Endothelial cell of umbilical vein (primary cell): ENCODE measurements around the gene CAMK2D. TPM values are rescaled to one million over a fixed set of nuclear protein-coding genes. Genes with fewer than 3 reads are reported as not detected.
A peak's percentile ranks its signal among the peaks of the same experiment; 100 is the strongest.

Experiments
- BruUV-seq: library from RNA; stranded (reverse); fragments of 400-500 nt; replicated peaks from 2 replicates; lab custom pipeline; 2021; lab: Mats Ljungman, UMichigan
- CTCF ChIA-PET: fragments of 300-600, 350-600 bp; sonication (Branson Sonifier 250); formaldehyde crosslinking; loops from one replicate; lab custom pipeline; 2021; ENCODE audit warnings: antibody characterized with exemption, inconsistent platforms; lab: Charles Lee
- POLR2A ChIA-PET: fragments of 300-600, 350-600 bp; sonication (Branson Sonifier 250); formaldehyde crosslinking; loops from one replicate; lab custom pipeline; 2021; ENCODE audit warnings: antibody characterized with exemption, inconsistent platforms; lab: Charles Lee
- DNase-seq: peaks from one replicate; pipeline ENCODE4 v3.0.0-alpha.2; 2011; ENCODE audit warnings: low read depth, low spot score
- FAIRE-seq: peaks from 2 replicates; lab custom pipeline; 2011; peaks lifted over from hg19 to GRCh38; lab: Jason Lieb, UNC
- H2AFZ ChIP-seq: 2 replicates; pipeline ENCODE4 v1.6.0; 2012; ENCODE audit warnings: low read depth, low read length, control low read depth, inconsistent platforms
- H3K27ac ChIP-seq: 2 replicates; pipeline ENCODE4 v1.5.1; 2011; ENCODE audit warnings: low read depth, mild to moderate bottlenecking, control low read depth, low read length, moderate library complexity; ENCODE audit not compliant: insufficient read depth
- H3K27me3 ChIP-seq, 2 experiments: 2 replicates each; pipeline versions ENCODE4 v1.6.0 to v1.6.1; 2011; ENCODE audit warnings: low read length in 2 of 2, mixed read lengths in 1 of 2; ENCODE audit not compliant: control insufficient read depth in 2 of 2, insufficient read depth in 2 of 2
- H3K36me3 ChIP-seq, 2 experiments: 2 replicates in 1 of 2; 3 replicates in 1 of 2; pipeline ENCODE4 v1.5.1; 2011; ENCODE audit warnings: low read length in 2 of 2, mild to moderate bottlenecking in 1 of 2, moderate library complexity in 1 of 2; ENCODE audit not compliant: control insufficient read depth in 2 of 2, insufficient read depth in 2 of 2; ENCODE audit errors: extremely low read depth in 1 of 2
- H3K4me1 ChIP-seq: 3 replicates; pipeline ENCODE4 v1.5.1; 2011; ENCODE audit warnings: mild to moderate bottlenecking, low read length; ENCODE audit not compliant: control insufficient read depth, insufficient read depth; ENCODE audit errors: extremely low read depth
- H3K4me2 ChIP-seq: 2 replicates; pipeline ENCODE4 v1.6.1; 2011; ENCODE audit warnings: low read length, control low read depth, mixed read lengths; ENCODE audit not compliant: insufficient read depth
- H3K4me3 ChIP-seq, 3 experiments: fragments of 200-600 bp in 1 of 3; sonication (generic), shearing (Covaris generic) in 1 of 3; replicated peaks in 1 of 3; 2 replicates each; pipeline ENCODE4 v1.5.1; 2011 to 2016; ENCODE audit warnings: control low read depth in 3 of 3, low read length in 3 of 3, mild to moderate bottlenecking in 2 of 3, inconsistent platforms in 1 of 3, low read depth in 1 of 3, moderate library complexity in 1 of 3; ENCODE audit not compliant: insufficient read depth in 1 of 3
- H3K79me2 ChIP-seq: 2 replicates; pipeline ENCODE4 v1.6.0; 2012; ENCODE audit warnings: low read length, inconsistent platforms; ENCODE audit not compliant: control insufficient read depth, insufficient read depth
- H3K9ac ChIP-seq: replicated peaks from 2 replicates; pipeline ENCODE3; 2011; ENCODE audit warnings: low read length, control low read depth; ENCODE audit not compliant: insufficient read depth; ENCODE audit errors: extremely low read depth
- H3K9me1 ChIP-seq: replicated peaks from 3 replicates; pipeline ENCODE4 v1.6.0; 2011; ENCODE audit warnings: mild to moderate bottlenecking, low read length; ENCODE audit not compliant: control insufficient read depth, insufficient read depth; ENCODE audit errors: extremely low read depth
- H3K9me3 ChIP-seq: replicated peaks from 2 replicates; pipeline ENCODE4 v1.5.1; 2012; ENCODE audit warnings: low read length, inconsistent platforms; ENCODE audit not compliant: control insufficient read depth, insufficient read depth
- H4K20me1 ChIP-seq: replicated peaks from 2 replicates; pipeline ENCODE3; 2011; ENCODE audit warnings: mild to moderate bottlenecking, low read length; ENCODE audit not compliant: control insufficient read depth, insufficient read depth; ENCODE audit errors: extremely low read depth
- CTCF ChIP-seq, 2 donors: IDR thresholded peaks; 1 replicate in 1 of 2; 2 replicates in 1 of 2; pipeline ENCODE4 v1.5.1; 2011; ENCODE audit warnings: low read length in 2 of 2, mild to moderate bottlenecking in 2 of 2, moderate library complexity in 2 of 2, control low read depth in 1 of 2, inconsistent platforms in 1 of 2, low read depth in 1 of 2; ENCODE audit not compliant: insufficient read depth in 1 of 2; ENCODE audit errors: extremely low read depth in 1 of 2
- EZH2 ChIP-seq: IDR thresholded peaks from 2 replicates; pipeline ENCODE4 v1.6.1; 2012; ENCODE audit warnings: borderline replicate concordance, low read depth, mild to moderate bottlenecking, moderate library complexity, low read length, inconsistent platforms; ENCODE audit not compliant: severe bottlenecking
- FOS ChIP-seq: IDR thresholded peaks from 2 replicates; pipeline ENCODE4 v1.6.1; 2011; ENCODE audit warnings: mild to moderate bottlenecking, low read length, moderate library complexity, borderline replicate concordance; ENCODE audit not compliant: insufficient read depth
- GATA2 ChIP-seq: IDR thresholded peaks from 2 replicates; pipeline ENCODE4 v1.7.0; 2011; ENCODE audit warnings: low read depth, mild to moderate bottlenecking, moderate library complexity, mixed read lengths, low read length; ENCODE audit not compliant: insufficient read length, insufficient read depth
- JUN ChIP-seq: IDR thresholded peaks from 2 replicates; pipeline ENCODE4 v1.6.1; 2011; ENCODE audit warnings: borderline replicate concordance, low read depth; ENCODE audit not compliant: insufficient read length, insufficient read depth
- MAX ChIP-seq: IDR thresholded peaks from 2 replicates; pipeline ENCODE4 v1.6.1; 2011; ENCODE audit not compliant: insufficient read depth, insufficient read length
- MYC ChIP-seq: IDR thresholded peaks from one replicate; pipeline ENCODE4 v1.6.1; 2011; ENCODE audit warnings: mild to moderate bottlenecking, low read depth, low read length
- POLR2A ChIP-seq: IDR thresholded peaks from 2 replicates; pipeline ENCODE4 v1.6.1; 2012; ENCODE audit warnings: low read depth, mild to moderate bottlenecking, control low read depth, low read length
- POLR2AphosphoS5 ChIP-seq: IDR thresholded peaks from 2 replicates; pipeline ENCODE4 v1.6.1; 2012; ENCODE audit warnings: low read depth, mild to moderate bottlenecking, control low read depth, low read length, moderate library complexity; ENCODE audit not compliant: insufficient read depth
- dilution Hi-C: fragments of 300-500 bp; cut with MboI; formaldehyde crosslinking; loops from one replicate; pipeline ENCODE4 v1.15.0; 2019; ENCODE audit warnings: low sequenced_read_pairs; ENCODE audit not compliant: extremely low pct_ligation_motif_present
- intact Hi-C: fragments of 100-400 bp; cut with micrococcal nuclease; formaldehyde crosslinking; loops from one replicate; pipeline ENCODE4 v1.10.0; 2022
- polyA plus RNA-seq, 4 experiments: library from polyadenylated mRNA; depleted of rRNA in 3 of 4; stranded (reverse) in 3 of 4; unstranded in 1 of 4; fragments of >200 nt; gene quantifications; 2 replicates each; pipeline versions ENCODE4 v1.2.1 to v1.2.3, GENCODE V29; 2011 to 2012; ENCODE audit warnings: missing spikeins in 1 of 4
- total RNA-seq: library from RNA; stranded (reverse); gene quantifications from 2 replicates; pipeline ENCODE4 v1.2.3, GENCODE V29; 2021

The CAMK2D gene
- total and polyA plus RNA-seq, 2 donors (not counting 3 experiments of a cell fraction or from before 2014, with no cell fraction given) = 10.4 to 30.7 TPM

GRCh38 chr4:113645288-113645687 is 116.2 kb downstream of the CAMK2D start:
- no peak overlapping the region for H3K9ac ChIP-seq
- H4K20me1 ChIP-seq = no peaks in the 10 kb centered on the region
- H3K4me2 ChIP-seq = peak overlapping the region; percentile 2
- intact Hi-C loops = loop anchor here (10.0 kb wide), 1 partner anchor 350 kb away; no protein-coding TSS in a partner anchor
- ChIA-PET CTCF (interaction anchor here (0.9 to 2.2 kb wide), 8 partner anchors 10 to 250 kb away, joined by 3 to 8 read pairs (median 4); no protein-coding TSS in a partner anchor), POLR2A (no interaction called here)
- H2AFZ ChIP-seq = no peak overlapping the region
- H3K4me1 ChIP-seq = peaks cover 11% of the 10 kb centered on the region
- H3K79me2 ChIP-seq = no peaks in the 10 kb centered on the region
- no peak for FAIRE-seq
- BruUV-seq = no TSS peak
- H3K9me1 ChIP-seq = no peaks in the 10 kb centered on the region
- H3K27ac ChIP-seq = no peak overlapping the region
- H3K36me3 ChIP-seq = no peaks in the 10 kb centered on the region
- no peak for DNase-seq
- dilution Hi-C loops = no loop called here
- no peaks in the 10 kb centered on the region for H3K27me3 ChIP-seq
- TF ChIP-seq MAX (no peak), POLR2AphosphoS5 (no peak), GATA2 (no peak), CTCF (IDR thresholded peaks at IDR 0.05; ENCODE audit: extremely low read depth in 1 of 2, insufficient read depth in 1 of 2, low read depth in 1 of 2, low read length in 2 of 2) (no peak), JUN (no peak), MYC (no peak), POLR2A (no peak), FOS (no peak), EZH2 (no peak)
- no peaks in the 10 kb centered on the region for H3K9me3 ChIP-seq
- no peak overlapping the region for H3K4me3 ChIP-seq
